GM15510 (cell line): ENCODE measurements around the gene GOLGA8J.
"Not testable (repeated sequence)": the region's sequence is repeated elsewhere in the genome, so short reads cannot be mapped to it uniquely, and the experiment has no call there.

Source experiments
- POLR2A ChIP-seq: IDR thresholded peaks from 3 replicates; pipeline ENCODE4 v1.6.1; 2011; ENCODE audit warnings: borderline replicate concordance; ENCODE audit not compliant: insufficient read length; ENCODE audit errors: extremely low read depth

Gene GOLGA8J

DNA sequence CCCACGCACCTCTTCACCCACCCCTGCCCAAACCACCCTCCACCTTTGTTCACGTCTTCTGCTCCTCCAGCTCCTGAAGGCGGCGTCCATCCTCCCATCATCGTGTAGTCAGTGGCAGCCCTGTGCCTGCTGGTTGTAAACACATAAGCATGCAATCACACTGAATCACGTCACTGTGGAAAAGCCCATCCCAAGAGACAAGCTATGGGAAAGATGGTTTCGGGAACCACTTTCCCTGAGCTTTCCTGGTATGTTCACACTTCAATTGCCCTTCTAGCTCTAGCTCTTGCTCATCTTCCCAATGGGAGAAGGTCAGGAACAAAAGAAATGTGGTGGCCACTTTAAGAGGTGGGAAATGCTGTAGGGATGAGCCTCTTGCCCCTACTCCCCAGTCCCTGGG lies 14.4 kb upstream of the GOLGA8J start:
- TF ChIP-seq POLR2A, result no peak

DNA sequence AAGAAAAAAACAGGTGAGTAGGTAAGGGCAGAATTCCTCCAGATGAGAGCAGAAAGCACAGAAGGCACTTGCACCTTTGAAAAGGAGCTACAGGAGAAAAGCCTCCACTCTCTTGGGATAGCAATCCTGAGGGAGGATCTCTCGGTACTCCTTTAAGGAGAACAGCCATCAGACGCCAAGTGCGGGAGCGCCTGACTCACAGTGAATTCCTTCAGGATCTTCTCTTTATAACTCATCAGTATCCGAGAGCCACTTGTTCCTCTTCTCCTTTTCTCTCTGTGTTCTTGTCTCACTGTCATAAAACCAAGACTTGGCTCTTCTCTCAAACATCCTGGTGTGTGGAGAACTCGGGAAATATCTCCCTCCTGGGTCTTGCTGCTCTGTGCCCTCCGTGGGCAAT lies 10.1 kb upstream of the GOLGA8J start:
- no peak for TF ChIP-seq POLR2A

DNA sequence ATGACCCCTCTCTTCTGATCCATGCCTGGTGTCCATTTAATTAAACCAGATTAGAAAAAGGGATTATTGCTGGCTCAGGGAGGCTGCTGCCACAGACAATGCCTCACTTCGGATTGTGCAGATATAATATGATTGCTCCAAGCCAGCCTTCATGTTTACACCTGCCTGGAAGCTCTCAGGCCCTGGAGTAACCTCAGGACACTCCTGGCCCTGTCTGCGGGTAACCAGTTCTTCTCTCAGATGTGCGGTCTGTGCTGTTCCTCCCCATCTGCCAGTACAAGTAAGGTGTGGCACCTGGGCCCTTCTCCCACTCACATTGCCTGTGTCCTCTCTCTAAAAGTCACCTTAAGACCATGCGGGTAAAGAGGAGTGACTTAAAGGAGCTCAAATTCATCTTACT lies 8.8 kb upstream of the GOLGA8J start:
- no peak for TF ChIP-seq POLR2A

DNA sequence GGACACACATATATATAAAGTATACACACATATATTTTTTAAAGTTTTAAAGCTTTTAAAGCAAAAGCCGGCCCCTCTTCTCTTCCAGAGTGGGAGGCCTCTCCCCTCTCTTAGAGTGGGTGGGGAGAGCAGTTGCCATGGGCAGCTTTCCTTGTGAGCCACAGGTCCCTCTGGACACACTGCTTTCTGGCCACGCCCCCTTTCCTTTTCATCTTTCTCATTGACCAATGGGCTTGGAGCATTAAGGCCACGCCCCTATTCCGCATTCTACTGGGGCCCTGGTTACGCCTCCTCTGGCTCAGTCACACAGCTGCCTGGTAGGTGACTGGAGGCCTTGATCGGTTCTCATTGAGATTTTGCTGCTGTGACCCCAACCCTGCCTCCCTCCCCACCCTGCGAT lies 52.0 kb downstream of the GOLGA8J start, which contains the start of gene GOLGA8T:
Gene GOLGA8T (plus strand): TSS at position 301 of the 400 bp plus-strand sequence. CDS start 98 bp downstream, at position 399.
- TF ChIP-seq POLR2A, result not testable (repeated sequence)
